Fibroblast of the aortic adventitia (primary cell): ENCODE data around the gene RAPGEF4. TPM values are rescaled to one million over a fixed set of nuclear protein-coding genes. Genes with fewer than 3 reads are reported as not detected.
A peak's percentile ranks its signal among the peaks of the same experiment; 100 is the strongest.

Experiments used
- DNase-seq: peaks from one replicate; pipeline ENCODE4 v3.0.0-alpha.2; 2010; ENCODE audit warnings: low read depth
- H3K4me3 ChIP-seq: 2 replicates; pipeline ENCODE4 v1.5.1; 2011; ENCODE audit warnings: low read depth, mild to moderate bottlenecking, control low read depth, low read length, moderate library complexity
- CTCF ChIP-seq: IDR thresholded peaks from 2 replicates; pipeline ENCODE4 v1.5.1; 2011; ENCODE audit warnings: mild to moderate bottlenecking, low read length, control low read depth, inconsistent platforms; ENCODE audit not compliant: insufficient read depth
- small RNA-seq: library from RNA; depleted of rRNA; stranded (forward); fragments of <200 nt; gene quantifications from one replicate; pipeline ENCODE3, GENCODE V24; 2012
- total RNA-seq: library from RNA; depleted of rRNA; stranded (reverse); fragments of >200 nt; gene quantifications from 2 replicates; pipeline ENCODE4 v1.2.3, GENCODE V29; 2012; ENCODE audit warnings: low replicate concordance

RAPGEF4 gene
- total RNA-seq, 1 donor = 1.3 TPM

- TF ChIP-seq CTCF = no peak
- H3K4me3 ChIP-seq = no peak overlapping the region
- no peak for DNase-seq
Observed at GRCh38 chr2:173099804-173100203, 364.2 kb downstream of the RAPGEF4 start.

- TF ChIP-seq CTCF = no peak
- peak; percentile 75 for DNase-seq
- no peak overlapping the region for H3K4me3 ChIP-seq
Observed at GRCh38 chr2:173101687-173102086, 366.0 kb downstream of the RAPGEF4 start.

Small RNA genes lying within 50 kb of the gene (small RNA-seq; reads per million reads assigned to genes)
- not detected for gene RF01210

Other genes starting within 250 kb of the RAPGEF4 start
- gene PDK1, start 179.8 kb upstream of the RAPGEF4 start, total RNA-seq = 5.6 and 16.4 TPM in 2 replicates